Neutrophil (primary cell): Measurements from ENCODE around the gene IRAK1BP1.
"Not testable (repeated sequence)": the region's sequence is repeated elsewhere in the genome, so short reads cannot be mapped to it uniquely, and the experiment has no call there.

Experiments used
- H3K27ac ChIP-seq: fragments of 200-600 bp; sonication (generic); 2 replicates; pipeline ENCODE4 v1.5.1; 2016; ENCODE audit warnings: mild to moderate bottlenecking, moderate library complexity
- H3K27me3 ChIP-seq: fragments of 200-600 bp; sonication (generic); 2 replicates; pipeline ENCODE4 v1.6.0; 2016; ENCODE audit warnings: mild to moderate bottlenecking
- H3K36me3 ChIP-seq: fragments of 200-600 bp; sonication (generic); 2 replicates; pipeline ENCODE4 v1.5.1; 2017
- H3K4me1 ChIP-seq, 2 experiments: fragments of 200-600 bp in 1 of 2; sonication (generic) in 1 of 2; 1 replicate in 1 of 2; 2 replicates in 1 of 2; pipeline versions ENCODE4 v1.5.1 to v1.6.1; 2013 to 2016; ENCODE audit warnings: low read depth in 1 of 2, low read length in 1 of 2, mild to moderate bottlenecking in 1 of 2, moderate library complexity in 1 of 2; ENCODE audit not compliant: control insufficient read depth in 1 of 2, insufficient read depth in 1 of 2
- H3K4me3 ChIP-seq, 2 experiments: fragments of 200-600 bp in 1 of 2; sonication (generic) in 1 of 2; 1 replicate in 1 of 2; 2 replicates in 1 of 2; pipeline ENCODE4 v1.5.1; 2013 to 2016; ENCODE audit warnings: low read depth in 1 of 2, low read length in 1 of 2, mild to moderate bottlenecking in 1 of 2, moderate library complexity in 1 of 2
- H3K9me3 ChIP-seq: fragments of 200-600 bp; sonication (generic); 2 replicates; pipeline ENCODE4 v1.5.1; 2016
- TF ChIP-seq, protein P1 (sequence below): fragments of 200-600 bp; sonication (generic); IDR thresholded peaks from 2 replicates; pipeline ENCODE4 v1.5.1; 2016; ENCODE audit warnings: antibody characterized with exemption

Gene IRAK1BP1

DNA sequence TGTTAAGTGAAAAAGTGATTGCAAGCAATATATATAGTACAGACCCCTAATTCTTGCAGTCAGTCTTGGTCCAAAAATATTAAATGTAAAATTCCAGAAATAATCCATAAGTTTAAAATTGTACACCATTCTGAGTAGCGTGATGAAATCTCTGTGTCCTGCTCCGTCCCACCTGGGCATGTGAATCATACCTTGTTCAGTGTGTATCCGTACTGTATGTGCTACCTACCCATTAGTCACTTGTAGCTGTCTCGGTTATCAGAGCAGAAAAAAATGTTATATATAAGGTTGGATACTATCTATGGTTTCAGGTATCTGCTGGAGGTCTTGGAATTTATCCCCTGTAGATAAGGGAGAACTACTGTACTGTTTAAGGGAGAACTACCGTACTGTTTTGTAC, 16.3 kb downstream of the IRAK1BP1 start:
- H3K9me3 ChIP-seq = no peaks in the 10 kb centered on the region
- no peaks in the 10 kb centered on the region for H3K27me3 ChIP-seq
- H3K27ac ChIP-seq = no peak overlapping the region
- TF ChIP-seq, protein P1, sequence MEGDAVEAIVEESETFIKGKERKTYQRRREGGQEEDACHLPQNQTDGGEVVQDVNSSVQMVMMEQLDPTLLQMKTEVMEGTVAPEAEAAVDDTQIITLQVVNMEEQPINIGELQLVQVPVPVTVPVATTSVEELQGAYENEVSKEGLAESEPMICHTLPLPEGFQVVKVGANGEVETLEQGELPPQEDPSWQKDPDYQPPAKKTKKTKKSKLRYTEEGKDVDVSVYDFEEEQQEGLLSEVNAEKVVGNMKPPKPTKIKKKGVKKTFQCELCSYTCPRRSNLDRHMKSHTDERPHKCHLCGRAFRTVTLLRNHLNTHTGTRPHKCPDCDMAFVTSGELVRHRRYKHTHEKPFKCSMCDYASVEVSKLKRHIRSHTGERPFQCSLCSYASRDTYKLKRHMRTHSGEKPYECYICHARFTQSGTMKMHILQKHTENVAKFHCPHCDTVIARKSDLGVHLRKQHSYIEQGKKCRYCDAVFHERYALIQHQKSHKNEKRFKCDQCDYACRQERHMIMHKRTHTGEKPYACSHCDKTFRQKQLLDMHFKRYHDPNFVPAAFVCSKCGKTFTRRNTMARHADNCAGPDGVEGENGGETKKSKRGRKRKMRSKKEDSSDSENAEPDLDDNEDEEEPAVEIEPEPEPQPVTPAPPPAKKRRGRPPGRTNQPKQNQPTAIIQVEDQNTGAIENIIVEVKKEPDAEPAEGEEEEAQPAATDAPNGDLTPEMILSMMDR = no peak
- no peaks in the 10 kb centered on the region for H3K36me3 ChIP-seq
- no peaks in the 10 kb centered on the region for H3K4me1 ChIP-seq
- no peak overlapping the region for H3K4me3 ChIP-seq

DNA sequence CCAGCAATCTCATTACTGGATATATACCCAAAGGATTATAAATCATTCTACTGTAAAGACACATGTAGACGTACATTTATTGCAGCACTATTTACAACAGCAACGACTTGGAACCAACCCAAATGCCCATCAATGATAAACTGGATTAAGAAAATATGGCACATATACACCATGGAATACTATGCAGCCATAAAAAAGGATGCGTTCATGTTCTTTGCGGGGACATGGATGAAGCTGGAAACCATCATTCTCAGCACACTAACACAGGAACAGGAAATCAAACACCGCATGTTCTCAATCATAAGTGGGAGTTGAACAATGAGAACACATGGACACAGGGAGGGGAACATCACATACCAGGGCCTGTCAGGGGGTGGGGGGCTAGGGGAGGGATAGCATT, 22.6 kb downstream of the IRAK1BP1 start:
- H3K4me1 ChIP-seq, H3K9me3 ChIP-seq: not testable (repeated sequence)

DNA sequence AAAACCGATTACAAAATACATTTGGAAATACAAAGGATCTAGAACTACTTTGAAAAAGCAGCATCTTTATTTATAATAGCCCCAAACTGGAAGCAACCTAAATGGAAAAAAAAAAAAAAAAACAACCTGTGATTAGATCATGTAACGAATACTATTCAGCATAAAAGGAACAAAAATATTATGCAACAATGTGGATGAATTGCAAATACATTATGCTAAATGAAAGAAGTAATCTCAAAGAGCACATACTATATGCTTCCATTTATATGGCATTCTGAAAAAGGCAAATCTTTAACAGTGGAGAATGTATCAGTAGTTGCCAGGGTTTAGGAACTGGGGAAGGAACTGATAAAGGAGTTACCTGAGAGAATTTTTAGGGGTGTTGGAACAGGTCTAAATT, 28.9 kb downstream of the IRAK1BP1 start:
- TF ChIP-seq, protein P1 = no peak
- Histone ChIP-seq H3K9me3 (no peaks in the 10 kb centered on the region), H3K36me3 (no peaks in the 10 kb centered on the region), H3K27me3 (no peaks in the 10 kb centered on the region), H3K4me3 (no peak overlapping the region), H3K4me1 (no peaks in the 10 kb centered on the region), H3K27ac (no peak overlapping the region)

More for the DNA sequence above, 22.6 kb downstream of the IRAK1BP1 start:
- H3K27ac ChIP-seq, H3K27me3 ChIP-seq, H3K36me3 ChIP-seq, H3K4me3 ChIP-seq: not testable (repeated sequence)

DNA sequence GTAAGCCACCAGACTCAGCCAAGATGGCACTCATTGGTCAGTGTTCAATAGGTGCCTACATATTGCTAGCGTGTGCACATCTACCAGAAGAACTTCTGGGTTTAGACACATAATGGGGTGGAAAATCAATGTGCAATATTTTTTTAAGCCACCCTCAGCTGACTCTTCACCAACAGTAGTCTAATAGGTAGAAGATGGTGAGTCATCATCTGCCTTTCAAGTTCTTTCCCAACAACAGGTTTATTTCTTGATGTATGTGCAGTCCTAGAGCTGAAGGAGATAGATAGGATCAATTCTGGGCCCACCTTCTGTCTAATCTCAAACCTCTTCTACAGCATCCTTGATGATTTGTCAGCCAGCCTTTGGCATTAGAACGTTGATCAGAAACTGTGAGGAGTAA, 41.3 kb downstream of the IRAK1BP1 start:
- Histone ChIP-seq H3K27ac (no peak overlapping the region), H3K36me3 (no peaks in the 10 kb centered on the region), H3K9me3 (no peaks in the 10 kb centered on the region), H3K4me1 (peaks cover 3 to 6% of the 10 kb centered on the region in 2 experiments), H3K27me3 (peaks cover 36% of the 10 kb centered on the region), H3K4me3 (no peak overlapping the region)
- TF ChIP-seq, protein P1 = no peak

DNA sequence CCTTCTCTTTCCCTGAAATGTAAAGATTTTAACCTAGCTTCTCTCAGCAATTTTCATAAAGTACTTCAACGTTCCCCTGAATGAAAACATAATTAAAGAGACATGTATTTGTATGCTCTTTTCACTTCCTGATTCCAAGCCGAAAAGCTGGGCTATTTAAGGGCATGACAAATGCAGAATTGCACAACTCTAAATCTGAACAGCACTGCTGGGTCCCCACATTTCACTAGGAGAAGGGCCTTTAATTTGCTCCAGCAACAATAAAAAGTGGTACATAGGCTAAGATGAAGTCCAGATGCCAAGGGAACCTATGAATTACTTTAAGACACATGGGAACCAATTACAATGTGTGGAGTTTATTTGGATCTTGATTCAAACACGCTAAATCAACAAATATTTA, 42.0 kb downstream of the IRAK1BP1 start:
- Histone ChIP-seq H3K36me3 (no peaks in the 10 kb centered on the region), H3K27ac (no peak overlapping the region), H3K9me3 (no peaks in the 10 kb centered on the region), H3K4me1 (peaks cover 3 to 6% of the 10 kb centered on the region in 2 experiments), H3K27me3 (peaks cover 36% of the 10 kb centered on the region), H3K4me3 (no peak overlapping the region)
- TF ChIP-seq, protein P1 = no peak

DNA sequence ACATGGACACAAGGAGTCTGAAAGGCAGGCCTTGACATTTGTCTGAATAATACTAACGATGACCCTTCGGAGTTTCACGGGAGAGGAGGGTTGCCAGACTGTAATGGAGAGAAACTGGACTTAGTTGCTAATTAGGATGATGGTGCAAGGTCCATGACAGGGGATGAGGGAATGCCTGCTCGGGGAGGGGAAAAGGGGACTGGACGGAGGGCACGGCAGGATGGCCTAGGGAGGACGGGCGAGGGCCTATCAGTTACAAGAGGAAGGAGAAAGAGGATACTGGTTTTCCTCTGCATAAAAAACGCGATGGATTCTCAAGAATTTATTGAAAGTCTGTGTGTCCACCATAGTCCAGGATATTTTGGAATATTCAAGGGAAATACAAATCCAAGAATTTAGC, 42.7 kb downstream of the IRAK1BP1 start:
- no peak overlapping the region for H3K4me3 ChIP-seq
- H3K4me1 ChIP-seq = peaks cover 3 to 6% of the 10 kb centered on the region in 2 experiments
- H3K9me3 ChIP-seq = no peaks in the 10 kb centered on the region
- no peak overlapping the region for H3K27ac ChIP-seq
- peaks cover 36% of the 10 kb centered on the region for H3K27me3 ChIP-seq
- TF ChIP-seq, protein P1 = no peak
- H3K36me3 ChIP-seq = no peaks in the 10 kb centered on the region
